Activated CD8-positive, alpha-beta memory T cell treated with anti-CD3 and anti-CD28 coated beads, Interleukin-2, amount 10 ng/mL, durations not matched to agents 7 days and 5 days (primary cell): ENCODE results near the gene FREY1. TPM values are rescaled to one million over a fixed set of nuclear protein-coding genes. Genes with fewer than 3 reads are reported as not detected.

Experiments
- total RNA-seq, 2 experiments: library from RNA; stranded (reverse); gene quantifications; one replicate each; pipeline ENCODE4 v1.2.3, GENCODE V29; 2021

Gene FREY1
- total RNA-seq, 2 experiments from 2014 or later: 0.93 to 1.5 TPM

Other genes with a start within 250 kb of the FREY1 start
- under 1 TPM in 1 of 2 experiments, not detected in 1; 0.35 TPM for gene CHST1, start 241.6 kb downstream of the FREY1 start, total RNA-seq
- 10 to 100 TPM; 15.2 to 15.7 TPM for gene SLC35C1, start 102.1 kb downstream of the FREY1 start, total RNA-seq
- gene CRY2, start 59.8 kb downstream of the FREY1 start, total RNA-seq: 10 to 100 TPM; 22.5 to 23.3 TPM
- under 1 TPM; 0.42 to 0.73 TPM for gene MAPK8IP1, start 21.6 kb downstream of the FREY1 start, total RNA-seq
- gene PEX16, start 10.6 kb upstream of the FREY1 start, total RNA-seq: 10 to 100 TPM; 45.9 to 53.9 TPM
- gene LARGE2, start 15.4 kb upstream of the FREY1 start, total RNA-seq: under 1 TPM; 0.54 to 0.64 TPM
- gene PHF21A, start 214.2 kb upstream of the FREY1 start, total RNA-seq: 10 to 100 TPM; 34.6 to 39.7 TPM